PC-3 (cell line): ENCODE data around the gene SOSTDC1.

Source experiments
- EZH2 ChIP-seq: fragments of 300-600 bp; sonication (generic); IDR thresholded peaks from one replicate; pipeline ENCODE4 v1.6.1; 2017; ENCODE audit warnings: antibody characterized with exemption, mild to moderate bottlenecking, low read length; ENCODE audit not compliant: unreplicated experiment
- EZH2phosphoT487 ChIP-seq: fragments of 300-600 bp; sonication (generic); IDR thresholded peaks from 2 replicates; pipeline ENCODE4 v1.6.1; 2018; ENCODE audit warnings: mild to moderate bottlenecking, antibody characterized with exemption, low read length, borderline replicate concordance
- TF ChIP-seq, protein P1 (sequence below): fragments of 300-600 bp; sonication (generic); conservative IDR thresholded peaks from 2 replicates; pipeline ENCODE4 v1.5.1; 2017; ENCODE audit warnings: antibody characterized with exemption, low read depth, mild to moderate bottlenecking, low read length

- TF ChIP-seq, protein P1, sequence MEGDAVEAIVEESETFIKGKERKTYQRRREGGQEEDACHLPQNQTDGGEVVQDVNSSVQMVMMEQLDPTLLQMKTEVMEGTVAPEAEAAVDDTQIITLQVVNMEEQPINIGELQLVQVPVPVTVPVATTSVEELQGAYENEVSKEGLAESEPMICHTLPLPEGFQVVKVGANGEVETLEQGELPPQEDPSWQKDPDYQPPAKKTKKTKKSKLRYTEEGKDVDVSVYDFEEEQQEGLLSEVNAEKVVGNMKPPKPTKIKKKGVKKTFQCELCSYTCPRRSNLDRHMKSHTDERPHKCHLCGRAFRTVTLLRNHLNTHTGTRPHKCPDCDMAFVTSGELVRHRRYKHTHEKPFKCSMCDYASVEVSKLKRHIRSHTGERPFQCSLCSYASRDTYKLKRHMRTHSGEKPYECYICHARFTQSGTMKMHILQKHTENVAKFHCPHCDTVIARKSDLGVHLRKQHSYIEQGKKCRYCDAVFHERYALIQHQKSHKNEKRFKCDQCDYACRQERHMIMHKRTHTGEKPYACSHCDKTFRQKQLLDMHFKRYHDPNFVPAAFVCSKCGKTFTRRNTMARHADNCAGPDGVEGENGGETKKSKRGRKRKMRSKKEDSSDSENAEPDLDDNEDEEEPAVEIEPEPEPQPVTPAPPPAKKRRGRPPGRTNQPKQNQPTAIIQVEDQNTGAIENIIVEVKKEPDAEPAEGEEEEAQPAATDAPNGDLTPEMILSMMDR, result no peak
- TF ChIP-seq EZH2 (no peak), EZH2phosphoT487 (no peak)
Measured at GRCh38 chr7:16446508-16446907, 19.0 kb downstream of the SOSTDC1 start.
